Endodermal cell (in vitro differentiated cells): ENCODE measurements around the gene C16orf74. TPM values are rescaled to one million over a fixed set of nuclear protein-coding genes. Genes with fewer than 3 reads are reported as not detected.

ENCODE experiments used
- DNase-seq: peaks from one replicate; pipeline ENCODE4 v3.0.0-alpha.2; 2017
- H3K27ac ChIP-seq: 2 replicates; pipeline ENCODE4 v1.5.1; 2013; ENCODE audit warnings: mild to moderate bottlenecking, low read depth, low read length, moderate library complexity
- H3K27me3 ChIP-seq: 2 replicates; pipeline ENCODE4 v1.6.1; 2013; ENCODE audit warnings: mild to moderate bottlenecking, low read length, moderate library complexity; ENCODE audit not compliant: insufficient read depth, control insufficient read depth, poor library complexity, severe bottlenecking
- H3K36me3 ChIP-seq: 2 replicates; pipeline ENCODE4 v1.7.0; 2013; ENCODE audit warnings: mild to moderate bottlenecking, low read length, moderate library complexity; ENCODE audit not compliant: control insufficient read depth, insufficient read depth
- H3K4me1 ChIP-seq: one replicate; pipeline ENCODE4 v1.7.0; 2013; ENCODE audit warnings: low read length; ENCODE audit not compliant: control insufficient read depth, insufficient read depth
- H3K4me3 ChIP-seq: 2 replicates; pipeline ENCODE4 v1.5.1; 2013; ENCODE audit warnings: mild to moderate bottlenecking, low read length, moderate library complexity
- H3K9ac ChIP-seq: 2 replicates; pipeline ENCODE4 v1.6.1; 2013; ENCODE audit warnings: mild to moderate bottlenecking, low read length, moderate library complexity; ENCODE audit not compliant: poor library complexity, severe bottlenecking; ENCODE audit errors: extremely low read depth
- H3K9me3 ChIP-seq: 2 replicates; pipeline ENCODE4 v1.6.1; 2013; ENCODE audit warnings: mild to moderate bottlenecking, low read length, moderate library complexity; ENCODE audit not compliant: control insufficient read depth
- H3K27ac Mint-ChIP-seq: 2 replicates; pipeline ENCODE4 v1.8.0; 2020; ENCODE audit warnings: mixed read lengths
- H3K27me3 Mint-ChIP-seq: 2 replicates; pipeline ENCODE4 v1.8.0; 2021; ENCODE audit warnings: mild to moderate bottlenecking, mixed read lengths; ENCODE audit not compliant: insufficient read depth
- H3K36me3 Mint-ChIP-seq: 2 replicates; pipeline ENCODE4 v1.8.0; 2020; ENCODE audit warnings: low read depth, mixed read lengths
- H3K4me1 Mint-ChIP-seq: 2 replicates; pipeline ENCODE4 v1.8.0; 2020; ENCODE audit warnings: mixed read lengths
- H3K4me3 Mint-ChIP-seq: 2 replicates; pipeline ENCODE4 v1.8.0; 2020; ENCODE audit warnings: mild to moderate bottlenecking, moderate library complexity, mixed read lengths
- H3K9me3 Mint-ChIP-seq: 2 replicates; pipeline ENCODE4 v1.8.0; 2020; ENCODE audit warnings: mild to moderate bottlenecking, mixed read lengths
- CTCF ChIP-seq: fragments of 200-600 bp; sonication (generic); conservative IDR thresholded peaks from 2 replicates; pipeline ENCODE4 v1.5.0; 2021; ENCODE audit warnings: antibody characterized with exemption, mild to moderate bottlenecking
- WGBS, 2 experiments: methylation state at CpG; one replicate each; pipeline versions ENCODE4 v1.1.5 to v1.1.7; 2013; ENCODE audit warnings: missing lambda C conversion rate in 2 of 2, mixed read lengths in 1 of 2; ENCODE audit not compliant: insufficient coverage in 1 of 2, insufficient read length in 1 of 2; 5-methylcytosine and 5-hydroxymethylcytosine counted together
- total RNA-seq, 2 donors: library from RNA; stranded (reverse); fragmentation: NEBNext Ultra II Directional in 1 of 2; extraction: Animal tissue kit (Norgen Biotek cat#: 25700) in 1 of 2; gene quantifications; 2 replicates in 1 of 2; 3 replicates in 1 of 2; pipeline ENCODE4 v1.2.1, GENCODE V29; 2021

C16orf74 gene
- total RNA-seq, 2 donors from 2014 or later, result 3.6 to 7.4 TPM

DNA sequence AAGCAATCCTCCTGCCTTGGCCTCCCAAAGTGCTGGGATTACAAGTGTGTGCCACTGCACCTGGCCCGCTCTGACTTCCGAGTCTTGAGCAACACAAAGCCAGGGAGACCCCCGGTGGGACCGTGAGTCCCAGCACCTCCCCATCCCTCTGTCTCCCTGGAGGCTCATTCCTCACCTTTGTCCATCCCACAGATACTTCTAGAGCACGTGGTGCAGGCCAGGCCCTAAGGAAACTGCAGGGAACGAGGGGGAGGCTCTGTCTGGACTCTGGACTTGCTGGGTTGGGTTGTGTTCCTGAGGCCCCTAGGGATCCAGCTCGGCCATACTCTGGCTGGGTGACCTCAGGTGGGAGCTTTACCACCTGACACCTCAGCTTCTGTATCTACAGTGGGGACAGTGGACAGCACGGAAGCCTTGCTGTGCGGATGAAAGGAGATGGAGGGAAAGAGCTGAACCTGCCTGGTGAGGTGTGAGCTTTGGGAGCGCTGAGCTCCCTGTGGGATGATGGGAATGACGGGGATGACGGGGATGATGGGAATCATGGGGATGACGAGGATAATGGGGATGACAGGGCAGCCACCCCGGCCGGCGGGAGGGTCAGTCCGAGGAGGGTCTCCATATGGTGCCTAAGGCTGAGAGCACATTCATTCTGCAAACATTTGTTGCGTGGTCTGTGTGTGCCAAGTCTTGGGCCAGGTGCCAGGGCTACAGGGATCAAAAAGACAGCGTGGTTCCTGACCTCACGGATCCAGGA, 26.6 kb downstream of the C16orf74 start:
- Histone ChIP-seq H3K27ac (no peak overlapping the region), H3K27me3 (no peaks in the 10 kb centered on the region), H3K36me3 (no peaks in the 10 kb centered on the region), H3K9ac (no peak overlapping the region), H3K4me3 (no peak overlapping the region), H3K9me3 (no peaks in the 10 kb centered on the region), H3K4me1 (no peaks in the 10 kb centered on the region)
- no peak for DNase-seq
- no peaks in the 10 kb centered on the region for H3K27me3 Mint-ChIP-seq
- peaks cover 6% of the 10 kb centered on the region for H3K36me3 Mint-ChIP-seq
- no peak for TF ChIP-seq CTCF
- no peaks in the 10 kb centered on the region for H3K9me3 Mint-ChIP-seq
- H3K4me3 Mint-ChIP-seq, result no peak overlapping the region
- no peak overlapping the region for H3K27ac Mint-ChIP-seq
- no peaks in the 10 kb centered on the region for H3K4me1 Mint-ChIP-seq
- 86 to 87% methylated on average over 14 to 20 of the region's 20 CpGs for WGBS, 2 experiments

GRCh38 chr16:85722128-85722893, 28.6 kb downstream of the C16orf74 start:
- WGBS, 2 experiments, result 73 to 89% methylated on average over 18 to 20 of the region's 20 CpGs
- no peak for DNase-seq

GRCh38 chr16:85720302-85720637, 30.6 kb downstream of the C16orf74 start:
- H3K36me3 ChIP-seq, result no peaks in the 10 kb centered on the region
- H3K4me1 ChIP-seq, result peaks cover 2% of the 10 kb centered on the region
- no peak for DNase-seq
- H3K27ac ChIP-seq, result no peak overlapping the region
- no peak overlapping the region for H3K4me3 ChIP-seq
- H3K27me3 ChIP-seq, result peaks cover 20% of the 10 kb centered on the region
- H3K4me3 Mint-ChIP-seq, result no peak overlapping the region
- H3K9me3 ChIP-seq, result no peaks in the 10 kb centered on the region
- no peaks in the 10 kb centered on the region for H3K36me3 Mint-ChIP-seq
- no peak overlapping the region for H3K27ac Mint-ChIP-seq
- H3K27me3 Mint-ChIP-seq, result peaks cover 16% of the 10 kb centered on the region
- TF ChIP-seq CTCF, result no peak
- 97% methylated on average over 4 of the region's 4 CpGs; no CpG with 5 or more reads in 1 of the 2 experiments for WGBS, 2 experiments
- peaks cover 3% of the 10 kb centered on the region for H3K4me1 Mint-ChIP-seq
- H3K9me3 Mint-ChIP-seq, result no peaks in the 10 kb centered on the region
- H3K9ac ChIP-seq, result no peak overlapping the region

More at GRCh38 chr16:85722128-85722893, 28.6 kb downstream of the C16orf74 start:
- Histone ChIP-seq H3K4me3 (no peak overlapping the region), H3K4me1 (peaks cover 2% of the 10 kb centered on the region), H3K9ac (no peak overlapping the region), H3K27me3 (no peaks in the 10 kb centered on the region), H3K9me3 (no peaks in the 10 kb centered on the region), H3K27ac (peak overlapping the region; percentile 68), H3K36me3 (no peaks in the 10 kb centered on the region)
- TF ChIP-seq CTCF, result no peak
- Mint-ChIP-seq H3K27me3 (no peaks in the 10 kb centered on the region), H3K4me3 (no peak overlapping the region), H3K27ac (no peak overlapping the region), H3K36me3 (peaks cover 6% of the 10 kb centered on the region), H3K9me3 (no peaks in the 10 kb centered on the region), H3K4me1 (no peaks in the 10 kb centered on the region)
